Inflammatory macrophage treated with lipopolysaccharide for 4 hours (primary cell): ENCODE data around the gene GLP1R.
A peak's percentile ranks its signal among the peaks of the same experiment; 100 is the strongest.

Source experiments
- DNase-seq: peaks from one replicate; pipeline ENCODE4 v3.0.0-alpha.2; 2020

Gene GLP1R

DNA sequence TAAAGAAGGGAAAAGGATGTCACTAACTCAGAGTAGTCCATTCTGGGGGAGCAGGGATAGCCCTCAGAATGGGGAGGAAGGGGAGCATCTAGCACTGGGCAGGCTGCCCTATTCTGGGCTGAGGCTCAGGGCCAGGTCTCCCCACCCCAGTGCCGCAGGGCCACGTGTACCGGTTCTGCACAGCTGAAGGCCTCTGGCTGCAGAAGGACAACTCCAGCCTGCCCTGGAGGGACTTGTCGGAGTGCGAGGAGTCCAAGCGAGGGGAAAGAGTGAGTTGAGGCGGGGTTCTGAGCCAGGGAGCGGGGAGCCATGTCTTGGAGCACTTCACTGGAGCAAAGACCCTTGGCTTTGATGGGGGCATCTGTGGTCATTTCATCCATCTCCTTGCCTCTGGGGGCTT, 17.0 kb downstream of the GLP1R start:
- DNase-seq: no peak

DNA sequence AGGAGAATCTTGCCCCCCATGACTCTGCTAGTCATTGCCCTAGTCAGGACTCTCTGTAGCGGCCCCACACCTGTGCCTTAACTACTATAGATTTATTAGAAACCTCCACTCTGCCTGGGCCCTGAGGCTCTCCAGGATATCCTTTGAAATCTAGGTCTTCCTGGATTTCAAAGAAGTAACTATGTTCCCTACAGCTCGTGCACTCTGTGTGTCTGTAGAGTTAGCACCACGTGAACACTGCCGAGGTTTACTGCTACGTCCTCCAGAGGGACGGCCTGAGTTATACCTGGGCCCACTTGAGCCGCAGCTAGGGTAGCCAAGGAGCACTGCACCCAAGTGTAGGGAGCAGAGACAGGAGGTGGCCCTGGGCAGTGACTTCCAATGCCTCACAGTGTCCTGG, 19.8 kb downstream of the GLP1R start:
- DNase-seq: no peak

DNA sequence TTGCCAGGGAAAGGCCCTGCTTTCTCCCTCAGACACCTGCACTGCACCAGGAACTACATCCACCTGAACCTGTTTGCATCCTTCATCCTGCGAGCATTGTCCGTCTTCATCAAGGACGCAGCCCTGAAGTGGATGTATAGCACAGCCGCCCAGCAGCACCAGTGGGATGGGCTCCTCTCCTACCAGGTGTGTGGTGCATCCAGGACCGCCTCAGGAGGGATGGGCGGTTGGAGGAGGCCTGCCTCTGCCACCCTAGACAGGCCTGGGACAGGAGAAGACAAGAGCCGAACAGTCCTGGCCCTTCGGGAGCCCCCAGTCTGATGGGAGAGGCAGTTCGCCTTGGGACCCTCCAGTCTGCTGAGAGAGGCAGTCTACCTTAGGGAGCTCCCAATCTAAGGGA, 24.2 kb downstream of the GLP1R start:
- DNase-seq: no peak

DNA sequence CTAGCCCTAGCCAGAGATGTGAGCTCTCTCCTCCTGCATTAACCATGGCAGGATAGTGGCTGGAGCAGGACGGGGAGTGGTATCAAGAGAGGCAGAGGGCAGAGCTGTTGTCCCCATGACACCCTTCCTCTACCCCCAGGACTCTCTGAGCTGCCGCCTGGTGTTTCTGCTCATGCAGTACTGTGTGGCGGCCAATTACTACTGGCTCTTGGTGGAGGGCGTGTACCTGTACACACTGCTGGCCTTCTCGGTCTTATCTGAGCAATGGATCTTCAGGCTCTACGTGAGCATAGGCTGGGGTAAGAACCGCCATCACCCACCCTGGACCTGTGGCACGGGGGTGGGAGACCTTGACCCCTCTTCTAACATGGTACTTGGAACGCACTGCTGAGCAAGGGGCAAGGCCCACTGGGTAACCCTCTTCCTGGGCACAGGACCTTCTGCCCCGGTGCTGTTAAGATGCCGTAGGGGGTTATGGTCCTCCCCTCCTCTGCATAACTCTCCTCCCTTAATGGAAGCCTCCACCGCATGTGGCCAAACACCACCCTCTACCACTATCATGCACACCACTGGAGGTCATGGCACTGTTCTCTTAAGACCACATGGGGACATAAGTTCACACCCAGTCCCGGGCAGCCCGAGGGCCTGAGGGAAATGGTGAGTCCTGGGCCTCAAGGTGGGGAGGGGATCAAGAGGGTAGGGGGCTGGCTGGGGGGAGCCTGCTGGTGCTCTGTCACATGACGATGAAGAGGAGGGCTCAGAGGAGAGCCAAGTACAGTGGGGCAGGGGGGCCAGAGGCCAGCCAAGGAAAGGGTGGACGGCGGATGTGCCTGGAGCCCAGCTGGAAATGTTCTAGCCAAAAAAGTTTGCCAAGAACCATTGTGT, 25.1 kb downstream of the GLP1R start:
- no peak for DNase-seq

DNA sequence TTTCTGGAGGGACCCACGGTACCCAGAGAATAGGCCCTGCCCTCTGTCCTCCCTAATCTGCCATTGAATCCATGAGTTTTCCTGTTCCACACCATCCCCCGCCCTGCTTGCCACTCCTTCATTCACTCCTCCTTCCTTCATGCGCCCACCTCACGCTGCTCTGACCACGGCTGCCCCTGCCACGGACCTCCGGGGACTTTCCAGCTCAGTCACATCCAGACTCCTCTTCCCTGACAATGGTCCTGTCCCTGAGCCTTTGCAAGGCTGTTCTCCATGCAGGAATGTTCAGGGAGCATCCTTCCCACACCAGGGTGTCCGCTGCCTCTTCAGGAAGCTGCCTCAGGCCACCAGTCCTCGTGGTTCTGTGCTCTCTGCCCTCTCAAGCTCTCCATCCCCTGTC, 25.9 kb downstream of the GLP1R start:
- DNase-seq: no peak

DNA sequence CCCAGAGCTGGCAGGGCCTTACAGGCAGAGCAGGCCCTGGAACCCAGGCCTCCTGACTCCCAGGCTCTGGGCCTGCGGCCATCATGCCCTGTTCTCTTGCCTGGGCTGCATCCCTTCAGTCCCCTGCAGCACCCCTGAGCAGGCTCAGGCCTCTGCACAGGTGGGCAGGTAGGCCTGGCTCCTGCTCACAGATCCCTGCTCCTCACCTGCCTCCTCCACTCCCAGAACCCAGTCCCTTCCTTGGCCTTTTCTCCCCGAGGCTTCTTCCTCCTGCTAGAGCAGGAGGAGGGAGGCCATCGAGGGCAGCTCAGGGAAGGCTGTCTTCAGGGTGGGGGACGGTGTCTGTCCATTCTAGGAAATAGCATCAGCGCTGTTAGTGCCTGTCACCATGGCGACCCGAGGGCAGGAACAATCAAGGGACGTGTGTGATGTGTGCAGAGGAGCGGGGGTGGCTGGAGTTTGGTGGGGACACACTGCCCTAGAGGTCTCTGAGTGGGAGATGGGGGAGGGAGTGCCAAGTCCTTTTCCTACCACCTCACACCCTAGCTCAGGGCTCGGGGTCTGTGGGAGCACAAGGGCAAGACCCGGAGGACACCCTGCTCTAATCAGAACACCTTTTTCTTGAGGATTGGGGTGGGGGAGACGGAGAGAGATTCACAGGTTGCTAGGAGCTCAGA, 26.6 kb downstream of the GLP1R start:
- DNase-seq: no peak

DNA sequence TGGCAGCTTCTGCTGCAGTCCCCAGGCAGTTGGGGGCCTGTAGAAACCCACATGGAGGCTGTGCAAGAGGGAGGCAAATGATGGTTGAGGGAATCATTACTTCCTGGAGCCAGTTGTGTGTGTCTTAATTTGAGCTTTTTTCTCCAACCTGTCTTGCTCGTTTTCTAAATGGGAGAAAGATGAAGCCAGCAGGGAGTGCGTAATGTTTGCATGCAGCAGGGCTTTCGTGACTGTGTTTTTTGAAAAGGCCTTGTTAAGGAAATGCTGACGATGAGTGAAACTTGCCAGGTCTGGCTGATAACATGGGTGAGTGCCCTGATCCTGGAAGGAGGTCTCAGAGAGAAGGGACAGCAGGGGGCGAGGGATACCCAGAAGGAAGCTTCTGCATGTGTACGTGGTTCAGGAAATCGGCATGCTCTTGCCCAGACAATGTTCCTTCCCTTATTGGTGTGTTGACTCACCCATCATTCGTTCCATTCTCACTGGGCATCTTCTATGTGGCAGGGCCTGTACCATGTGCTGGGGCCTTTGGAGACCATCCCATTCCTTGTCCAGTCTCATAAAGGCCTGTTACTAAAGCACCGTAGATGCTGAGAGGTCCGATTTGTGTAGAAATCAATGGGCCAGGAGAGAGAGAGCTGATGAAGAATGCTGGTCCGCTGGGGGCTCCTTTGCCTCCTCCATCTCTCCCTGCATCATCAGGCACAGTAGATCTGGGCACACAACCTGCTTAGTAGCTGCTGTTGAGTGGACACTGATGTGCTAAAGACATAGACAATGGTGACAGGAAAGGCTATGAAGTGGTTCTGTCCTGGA, 27.4 kb downstream of the GLP1R start:
- no peak for DNase-seq

DNA sequence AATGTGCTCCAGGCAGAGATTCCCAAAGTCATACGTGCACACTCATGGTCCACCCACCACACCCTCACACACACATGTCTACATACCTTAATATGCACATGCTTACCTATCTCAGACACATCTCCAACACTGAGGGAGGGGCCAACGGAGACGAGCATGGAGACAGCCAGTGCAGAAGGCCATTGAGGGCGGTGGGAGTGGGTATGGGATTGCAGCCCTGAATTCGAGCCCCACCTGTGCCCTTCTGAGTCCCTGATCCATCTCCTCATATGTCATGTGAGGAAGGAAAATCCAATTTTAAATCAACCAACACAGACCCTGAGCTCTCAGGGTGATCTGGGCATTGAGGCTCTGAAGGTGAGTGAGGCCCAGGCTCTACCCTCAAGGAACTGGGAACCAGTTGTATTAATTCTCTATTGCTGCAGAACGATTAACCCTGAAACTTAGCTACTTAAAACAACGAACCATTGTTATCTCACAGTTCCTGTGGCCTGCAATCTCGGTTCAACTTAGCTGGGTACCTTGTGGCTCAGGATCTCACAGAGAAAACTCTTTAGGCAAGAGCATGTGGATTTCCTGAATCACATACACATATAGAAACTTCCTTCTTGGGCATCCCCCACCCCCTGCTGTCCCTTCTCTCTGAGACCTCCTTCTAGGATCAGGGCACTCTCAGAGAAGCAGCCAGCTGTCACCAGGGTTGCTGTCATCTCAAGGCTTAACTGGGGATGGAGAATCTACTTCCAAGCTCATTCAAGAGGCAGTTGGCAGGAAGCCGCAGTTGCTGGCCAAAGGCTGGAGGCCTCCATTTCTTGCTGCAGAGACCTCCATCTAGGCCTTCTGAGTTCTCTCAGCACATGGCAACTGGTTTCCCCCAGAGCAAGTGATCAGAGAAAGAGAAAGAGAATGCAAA, 28.3 kb downstream of the GLP1R start:
- DNase-seq: no peak

DNA sequence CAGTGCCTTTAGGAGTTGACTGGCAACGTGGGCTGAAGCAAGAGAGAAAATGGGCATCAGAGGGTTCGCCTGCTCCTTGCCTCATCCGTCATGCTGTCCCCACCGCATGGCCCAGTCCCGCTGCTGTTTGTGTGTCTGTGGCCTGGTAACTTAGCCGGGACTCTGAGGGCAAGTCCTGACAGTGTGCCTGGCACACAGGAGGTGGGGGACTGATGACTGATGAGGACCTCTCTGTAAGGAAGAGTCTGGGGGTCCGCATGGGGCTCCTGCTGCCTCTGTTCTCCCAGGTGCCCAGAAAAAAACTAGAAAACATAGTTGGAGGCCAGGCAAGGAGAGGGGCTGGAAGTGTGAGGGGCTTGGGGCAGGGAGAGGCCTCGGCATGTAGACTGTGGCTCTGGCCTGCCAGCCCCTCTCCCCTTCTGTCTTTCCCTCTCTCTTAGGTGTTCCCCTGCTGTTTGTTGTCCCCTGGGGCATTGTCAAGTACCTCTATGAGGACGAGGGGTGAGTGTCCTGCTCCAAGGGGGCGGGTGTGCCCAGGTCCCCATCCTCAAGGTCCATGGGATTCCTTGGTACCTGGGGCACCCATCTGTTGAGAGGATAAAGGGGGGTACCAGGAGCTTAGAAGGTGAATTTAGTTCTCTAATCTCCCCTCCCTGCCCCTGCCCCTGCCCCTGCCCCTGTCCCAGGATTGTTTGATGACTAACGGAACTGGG, 29.5 kb downstream of the GLP1R start:
- DNase-seq: no peak

DNA sequence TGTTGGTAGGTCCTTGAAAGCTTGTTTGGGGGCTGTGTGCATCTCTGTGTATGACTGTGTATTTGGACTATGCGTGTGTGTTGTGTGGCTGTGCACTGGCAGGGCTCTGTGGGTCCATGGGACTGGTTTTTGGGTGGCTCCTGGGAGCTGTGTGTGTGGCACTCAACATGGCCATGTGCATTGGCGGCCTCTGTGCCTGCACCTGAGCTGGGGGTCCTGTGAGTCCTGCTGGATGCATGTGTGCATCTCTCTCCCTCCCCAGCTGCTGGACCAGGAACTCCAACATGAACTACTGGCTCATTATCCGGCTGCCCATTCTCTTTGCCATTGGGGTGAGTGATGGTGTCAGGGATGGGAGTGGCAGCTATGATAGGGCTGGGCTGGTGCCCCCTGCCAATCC, 30.1 kb downstream of the GLP1R start:
- DNase-seq: no peak

DNA sequence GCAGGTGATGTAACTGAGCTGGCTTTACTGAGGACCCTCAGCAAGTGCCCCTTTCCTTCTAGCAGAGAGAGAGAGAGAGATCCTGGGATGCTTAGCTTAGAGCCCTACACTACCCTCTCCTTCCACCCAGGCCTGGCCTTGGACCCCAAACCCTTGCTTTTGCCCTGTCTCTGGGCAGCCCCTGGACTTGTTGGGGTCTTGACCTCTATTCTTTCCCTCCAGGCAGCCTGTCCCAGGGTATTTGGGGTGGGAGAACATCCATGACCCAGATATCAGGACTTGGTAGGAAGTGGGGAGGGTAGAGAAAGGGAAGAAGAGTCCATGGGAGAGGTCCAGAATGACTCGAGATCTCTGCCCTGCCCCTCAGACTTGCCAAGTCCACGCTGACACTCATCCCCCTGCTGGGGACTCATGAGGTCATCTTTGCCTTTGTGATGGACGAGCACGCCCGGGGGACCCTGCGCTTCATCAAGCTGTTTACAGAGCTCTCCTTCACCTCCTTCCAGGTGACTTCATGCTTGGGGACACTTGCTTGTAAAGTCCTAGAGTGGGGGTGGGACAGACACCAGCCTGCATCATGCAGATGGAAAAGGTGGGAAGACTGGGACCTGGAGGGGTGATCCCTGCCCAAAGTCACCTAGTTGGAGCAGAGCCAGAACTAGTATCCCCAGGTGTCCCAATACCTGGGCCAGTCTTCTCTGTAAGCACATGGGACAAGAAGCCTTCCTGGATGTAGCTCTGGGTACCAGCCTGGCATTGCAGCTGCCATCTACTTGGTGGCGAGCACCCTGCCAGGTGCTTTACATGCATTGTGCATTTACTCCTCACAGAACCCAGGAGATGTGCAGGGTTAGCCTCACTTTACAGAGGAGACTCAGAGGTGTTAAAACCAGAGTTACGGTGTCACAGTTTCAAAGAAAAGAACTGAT, 30.9 kb downstream of the GLP1R start:
- DNase-seq: no peak

DNA sequence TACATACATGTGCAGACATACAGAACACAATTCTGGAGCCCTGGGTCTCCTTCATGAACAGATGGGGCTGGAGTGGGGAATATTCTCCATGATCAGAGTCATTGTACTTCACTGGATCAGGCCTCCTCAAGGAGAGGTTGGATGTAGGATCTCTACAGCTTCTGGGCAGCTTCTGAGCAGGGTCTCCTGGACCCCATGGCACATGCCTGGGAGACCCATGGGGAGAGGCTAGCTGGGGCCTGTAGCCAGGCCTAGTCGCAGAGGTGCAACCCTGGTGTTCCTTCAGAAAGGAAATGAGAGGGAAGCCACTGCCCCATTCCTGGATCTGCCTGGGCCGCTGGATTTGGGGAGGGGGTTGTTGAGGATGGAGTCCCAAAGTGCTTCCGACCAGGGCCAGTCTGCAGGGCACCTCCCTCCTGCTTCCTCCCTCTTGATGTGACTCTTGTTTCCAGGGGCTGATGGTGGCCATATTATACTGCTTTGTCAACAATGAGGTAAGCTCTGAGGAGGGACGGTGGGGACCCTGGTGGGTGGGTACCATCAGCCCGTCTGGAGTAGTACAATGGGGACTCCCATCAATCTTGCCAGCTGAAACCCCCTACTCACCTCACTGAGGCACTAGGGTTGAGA, 31.8 kb downstream of the GLP1R start:
- no peak for DNase-seq

DNA sequence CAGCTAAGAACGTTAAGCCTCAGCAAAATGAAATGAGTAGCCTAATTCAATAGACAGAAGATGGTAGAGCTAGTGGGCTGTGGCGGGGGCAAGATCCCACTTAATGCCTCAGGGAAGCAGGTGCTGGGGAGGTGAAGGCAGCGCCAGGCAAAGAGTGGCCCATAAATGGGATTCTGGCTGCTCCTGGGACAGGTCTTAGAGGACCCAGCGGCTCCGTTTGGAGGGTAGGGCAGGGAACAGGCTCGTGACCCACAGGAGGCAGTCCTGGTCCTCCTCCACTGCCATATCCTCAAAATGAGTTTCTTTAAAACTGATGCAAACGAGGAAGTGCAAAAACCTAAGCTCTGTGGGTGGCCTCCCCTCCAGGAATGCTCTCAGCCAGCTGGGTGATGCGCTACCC, 33.7 kb downstream of the GLP1R start:
- no peak for DNase-seq

DNA sequence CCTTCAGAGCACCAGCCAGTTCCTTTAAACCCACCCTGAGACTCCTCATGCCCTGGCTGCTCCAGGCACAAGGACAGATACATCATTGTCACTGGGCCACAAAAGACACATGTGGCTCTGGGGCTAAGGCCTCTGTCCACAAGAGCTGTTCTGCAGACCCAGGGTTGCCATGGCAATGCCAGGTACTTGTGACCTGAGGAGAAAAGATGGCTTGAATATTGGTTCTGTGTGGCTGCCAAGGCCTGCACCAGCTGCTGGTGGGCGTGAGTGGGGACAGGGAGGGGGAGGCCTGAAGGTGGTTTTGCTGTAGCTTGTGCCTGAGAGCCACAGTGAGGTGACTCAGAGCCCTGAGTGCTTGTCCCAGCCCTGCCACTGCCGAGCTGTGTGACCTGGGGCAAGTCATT, 34.7 kb downstream of the GLP1R start:
- DNase-seq: no peak

DNA sequence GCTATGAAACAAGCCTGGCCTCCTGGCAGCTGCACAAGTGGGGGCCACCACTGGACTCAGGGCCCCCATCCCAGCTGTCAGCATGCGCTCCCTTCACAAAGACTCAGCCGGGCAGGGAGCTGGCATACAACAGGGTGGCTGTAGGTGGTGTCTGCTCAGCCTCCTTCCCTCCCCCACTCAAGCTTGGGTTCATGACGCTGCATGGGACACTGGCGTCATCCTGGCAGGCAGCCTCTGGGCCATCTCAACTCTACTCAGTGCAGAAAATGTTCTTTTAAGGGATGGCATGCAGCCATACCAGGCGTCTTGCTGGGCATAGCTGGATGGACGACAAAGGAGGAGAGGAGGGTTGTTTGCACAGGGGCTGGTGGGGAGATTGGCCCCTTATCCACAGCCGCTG, 35.9 kb downstream of the GLP1R start:
- DNase-seq: no peak

DNA sequence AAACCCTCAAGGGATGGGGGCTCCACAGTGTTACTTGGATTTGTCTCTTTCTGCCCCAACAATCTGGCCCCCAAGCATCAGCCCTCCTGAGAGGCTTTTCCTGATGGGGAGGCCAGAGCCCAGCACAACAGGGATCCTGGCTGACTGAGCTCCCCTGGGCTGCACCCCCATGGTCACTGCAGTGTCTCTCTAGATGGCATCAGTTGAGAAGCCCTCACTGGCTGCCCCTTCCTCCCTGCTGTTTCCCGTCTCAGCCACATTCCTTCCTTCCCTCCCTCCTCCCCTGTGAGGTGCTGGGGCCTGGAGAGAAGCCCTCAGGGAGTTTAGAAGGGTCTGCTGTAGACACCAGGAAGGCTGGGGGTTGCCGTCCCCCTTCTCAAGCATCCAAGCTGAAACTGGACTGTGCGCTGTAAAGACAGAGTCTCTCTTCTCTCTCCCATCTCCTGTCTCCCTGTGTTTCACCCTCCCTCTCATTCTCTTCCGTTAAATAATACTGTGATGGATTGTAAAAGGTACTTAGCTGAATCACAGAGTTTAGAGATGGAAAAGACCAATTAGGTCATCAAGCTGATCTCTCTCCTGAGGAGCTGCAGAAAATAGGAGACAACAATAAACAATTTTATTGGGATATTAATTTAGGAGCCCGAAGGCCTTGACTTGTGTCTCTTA, 36.7 kb downstream of the GLP1R start:
- no peak for DNase-seq

DNA sequence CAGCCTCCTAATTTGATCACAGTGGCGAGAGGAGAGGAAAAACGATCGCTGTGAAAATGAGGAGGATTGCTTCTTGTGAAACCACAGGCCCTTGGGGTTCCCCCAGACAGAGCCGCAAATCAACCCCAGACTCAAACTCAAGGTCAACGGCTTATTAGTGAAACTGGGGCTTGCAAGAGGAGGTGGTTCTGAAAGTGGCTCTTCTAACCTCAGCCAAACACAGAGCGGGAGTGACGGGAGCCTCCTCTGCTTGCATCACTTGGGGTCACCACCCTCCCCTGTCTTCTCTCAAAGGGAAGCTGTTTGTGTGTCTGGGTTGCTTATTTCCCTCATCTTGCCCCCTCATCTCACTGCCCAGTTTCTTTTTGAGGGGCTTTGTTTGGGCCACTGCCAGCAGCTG, 37.7 kb downstream of the GLP1R start:
- no peak for DNase-seq

DNA sequence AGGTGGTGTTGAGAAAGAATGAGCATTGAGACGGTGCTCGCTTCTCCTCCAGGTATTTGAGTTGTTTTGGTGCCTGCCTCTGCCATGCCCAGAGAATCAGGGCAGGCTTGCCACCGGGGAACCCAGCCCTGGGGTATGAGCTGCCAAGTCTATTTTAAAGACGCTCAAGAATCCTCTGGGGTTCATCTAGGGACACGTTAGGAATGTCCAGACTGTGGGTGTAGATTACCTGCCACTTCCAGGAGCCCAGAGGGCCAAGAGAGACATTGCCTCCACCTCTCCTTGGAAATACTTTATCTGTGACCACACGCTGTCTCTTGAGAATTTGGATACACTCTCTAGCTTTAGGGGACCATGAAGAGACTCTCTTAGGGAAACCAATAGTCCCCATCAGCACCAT, 38.1 kb downstream of the GLP1R start:
- no peak for DNase-seq

DNA sequence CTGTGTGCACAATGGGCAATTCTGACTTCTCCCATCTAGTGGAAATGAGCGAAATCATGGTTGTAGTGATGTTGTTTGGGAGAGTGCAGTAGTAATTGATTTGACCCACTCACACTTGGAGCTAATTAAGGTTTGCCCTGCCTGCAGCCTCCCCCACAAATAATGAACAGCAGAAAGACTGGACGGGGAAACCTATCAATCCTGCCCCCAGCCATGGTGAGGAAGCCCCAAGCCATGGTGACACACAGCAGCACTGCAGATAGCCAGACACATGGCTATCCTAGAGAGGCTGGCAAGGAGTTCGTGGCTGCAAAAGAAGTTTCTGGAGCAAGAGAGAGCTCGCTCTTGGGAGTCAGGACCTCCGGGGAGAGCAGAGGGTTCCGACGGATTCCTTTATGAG, 38.6 kb downstream of the GLP1R start:
- no peak for DNase-seq

DNA sequence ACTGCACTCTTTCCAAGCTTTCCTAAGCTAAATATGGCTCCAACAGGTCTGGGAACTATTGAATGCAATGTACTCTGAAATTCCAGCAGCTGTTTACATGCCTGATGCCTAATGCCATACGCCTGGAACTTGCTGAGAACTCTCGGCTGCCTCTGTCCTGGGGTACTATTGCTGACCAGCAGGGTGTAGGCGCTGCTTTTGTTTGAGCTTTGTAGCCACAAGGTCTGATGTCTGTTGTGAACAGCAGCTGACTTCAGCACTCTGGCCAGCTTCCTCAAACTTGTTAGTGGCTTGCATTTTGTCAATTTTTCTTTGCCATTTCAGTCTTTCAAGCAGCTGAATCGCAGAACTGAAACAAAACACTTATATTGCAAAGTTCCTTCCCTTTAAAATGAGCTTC, 39.8 kb downstream of the GLP1R start:
- DNase-seq: peak; percentile 25
